Upper lobe of left lung (tissue), 6 donors: ENCODE results near the gene CCDC171. TPM values are rescaled to one million over a fixed set of nuclear protein-coding genes. Genes with fewer than 3 reads are reported as not detected.
"Not testable (repeated sequence)": the region's sequence is repeated elsewhere in the genome, so short reads cannot be mapped to it uniquely, and the experiment has no call there.

Experiments used
- ATAC-seq, 2 donors: fragments of 200-7000 bp; cut with Tn5 transposase; one replicate each; pipeline ENCODE4 v1.9.1; 2022; ENCODE audit warnings: mild to moderate bottlenecking in 2 of 2, moderate library complexity in 2 of 2; ENCODE audit not compliant: low FRiP score in 2 of 2
- DNase-seq, 2 donors: peaks; one replicate each; pipeline ENCODE4 v3.0.0-alpha.2; 2019 to 2020
- H3K27ac ChIP-seq, 4 donors: fragments of 200-600 bp; sonication (generic); one replicate each; pipeline ENCODE4 v1.5.1; 2016 to 2019
- H3K27me3 ChIP-seq, 4 donors: fragments of 200-600 bp; sonication (generic); one replicate each; pipeline ENCODE4 v1.5.1; 2017 to 2019
- H3K36me3 ChIP-seq, 4 donors: fragments of 200-600 bp; sonication (generic); one replicate each; pipeline ENCODE4 v1.5.1; 2016 to 2019
- H3K4me1 ChIP-seq, 4 donors: fragments of 200-600 bp; sonication (generic); one replicate each; pipeline ENCODE4 v1.5.1; 2018 to 2019
- H3K4me3 ChIP-seq, 4 donors: fragments of 200-600 bp; sonication (generic); one replicate each; pipeline ENCODE4 v1.5.1; 2017 to 2019; ENCODE audit warnings: mild to moderate bottlenecking in 2 of 4, moderate library complexity in 1 of 4
- H3K9me3 ChIP-seq, 4 donors: fragments of 200-600 bp; sonication (generic); one replicate each; pipeline ENCODE4 v1.5.1; 2018 to 2019
- EP300 ChIP-seq, 4 donors: sonication (generic); formaldehyde crosslinking; IDR thresholded peaks; one replicate each; pipeline ENCODE4 v1.5.1; 2017; ENCODE audit warnings: antibody characterized with exemption in 4 of 4, control low read depth in 2 of 4
- POLR2A ChIP-seq, 4 donors: fragments of 450-650 bp; IDR thresholded peaks; one replicate each; pipeline ENCODE4 v1.5.1; 2016 to 2017; ENCODE audit warnings: antibody characterized with exemption in 4 of 4, mild to moderate bottlenecking in 2 of 4
- POLR2AphosphoS5 ChIP-seq, 2 donors: sonication (generic); formaldehyde crosslinking; IDR thresholded peaks; one replicate each; pipeline ENCODE4 v1.5.1; 2017; ENCODE audit warnings: antibody characterized with exemption in 2 of 2
- WGBS, 2 donors: methylation state at CpG; one replicate each; pipeline ENCODE4 v1.1.5; 2017 to 2018; 5-methylcytosine and 5-hydroxymethylcytosine counted together
- total RNA-seq, 6 donors: library from RNA; depleted of rRNA in 4 of 6; stranded (reverse); fragments of >200 nt in 4 of 6; gene quantifications; one replicate each; pipeline versions ENCODE4 v1.1.0 to v1.2.1, GENCODE V29; 2016 to 2021
- TF ChIP-seq, protein P1 (sequence below), 6 experiments: fragments of 450-650 bp in 4 of 6; fragments of 200-600 bp in 2 of 6; sonication (generic) in 2 of 6; IDR thresholded peaks; one replicate each; pipeline ENCODE4 v1.5.1; 2016 to 2019; ENCODE audit warnings: antibody characterized with exemption in 6 of 6
- donor health status: DM: no; HTN: no; CAD: no; lungs with moderate emphysema.
- donor health status: DM: no; HTN: yes; CAD: no; lungs with severe emphysema.

The CCDC171 gene
- total RNA-seq, 6 donors from 2014 or later, result 2.4 to 16.8 (median 6.6) TPM

DNA sequence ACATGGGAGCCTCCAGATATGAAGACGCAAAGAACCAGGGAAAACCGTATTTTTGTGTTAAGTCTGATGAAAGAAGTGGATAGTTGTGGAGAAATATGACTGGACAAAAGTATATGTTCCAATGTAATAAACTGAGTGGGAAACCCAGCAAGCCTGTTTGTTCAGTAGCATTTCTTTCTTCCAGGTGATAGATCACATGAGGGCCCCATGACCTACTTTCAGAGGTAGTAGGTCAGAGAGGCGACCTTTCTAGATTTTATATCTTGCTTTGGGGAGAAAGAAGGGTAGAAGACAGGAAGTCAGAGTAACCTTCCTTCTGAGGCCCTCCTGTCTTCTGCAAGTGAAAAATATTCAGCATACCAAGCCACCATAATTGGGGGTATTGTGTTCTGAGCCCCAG lies 31.5 kb downstream of the CCDC171 start:
- Histone ChIP-seq H3K4me3 (no peak overlapping the region), H3K4me1 (no peaks in the 10 kb centered on the region), H3K9me3 (no peaks in the 10 kb centered on the region), H3K27ac (no peak overlapping the region), H3K36me3 (no peaks in the 10 kb centered on the region), H3K27me3 (no peaks in the 10 kb centered on the region)
- no peak for TF ChIP-seq POLR2AphosphoS5 (IDR thresholded peaks at IDR 0.05)
- TF ChIP-seq, protein P1, sequence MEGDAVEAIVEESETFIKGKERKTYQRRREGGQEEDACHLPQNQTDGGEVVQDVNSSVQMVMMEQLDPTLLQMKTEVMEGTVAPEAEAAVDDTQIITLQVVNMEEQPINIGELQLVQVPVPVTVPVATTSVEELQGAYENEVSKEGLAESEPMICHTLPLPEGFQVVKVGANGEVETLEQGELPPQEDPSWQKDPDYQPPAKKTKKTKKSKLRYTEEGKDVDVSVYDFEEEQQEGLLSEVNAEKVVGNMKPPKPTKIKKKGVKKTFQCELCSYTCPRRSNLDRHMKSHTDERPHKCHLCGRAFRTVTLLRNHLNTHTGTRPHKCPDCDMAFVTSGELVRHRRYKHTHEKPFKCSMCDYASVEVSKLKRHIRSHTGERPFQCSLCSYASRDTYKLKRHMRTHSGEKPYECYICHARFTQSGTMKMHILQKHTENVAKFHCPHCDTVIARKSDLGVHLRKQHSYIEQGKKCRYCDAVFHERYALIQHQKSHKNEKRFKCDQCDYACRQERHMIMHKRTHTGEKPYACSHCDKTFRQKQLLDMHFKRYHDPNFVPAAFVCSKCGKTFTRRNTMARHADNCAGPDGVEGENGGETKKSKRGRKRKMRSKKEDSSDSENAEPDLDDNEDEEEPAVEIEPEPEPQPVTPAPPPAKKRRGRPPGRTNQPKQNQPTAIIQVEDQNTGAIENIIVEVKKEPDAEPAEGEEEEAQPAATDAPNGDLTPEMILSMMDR (IDR thresholded peaks at IDR 0.05), result no peak
- no peak for TF ChIP-seq POLR2A (IDR thresholded peaks at IDR 0.05)
- TF ChIP-seq EP300 (IDR thresholded peaks at IDR 0.05), result no peak
- DNase-seq, result no peak
- WGBS, 2 donors, result 90 to 95% methylated on average over 3 of the region's 3 CpGs
- ATAC-seq, result no peak

DNA sequence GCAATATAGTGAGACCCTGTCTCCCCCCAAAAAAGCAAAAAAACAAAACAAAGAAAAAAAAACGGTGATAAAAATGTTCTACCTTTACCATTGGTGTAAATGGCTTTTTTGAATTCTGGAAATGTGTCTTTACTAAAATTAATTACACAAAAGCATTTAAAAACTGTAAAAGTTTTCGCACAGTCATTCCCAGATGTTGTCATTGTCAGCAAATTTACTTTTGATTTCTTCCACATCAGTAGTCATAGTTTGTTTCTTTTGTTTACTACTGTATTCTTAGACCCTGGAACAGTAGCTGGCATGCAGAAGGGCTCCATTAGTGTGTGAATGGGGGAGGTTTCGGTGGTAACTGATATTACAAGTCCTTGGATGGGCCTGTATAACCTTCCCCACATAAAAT lies 39.5 kb downstream of the CCDC171 start:
- Histone ChIP-seq H3K36me3 (no peaks in the 10 kb centered on the region), H3K4me1 (no peaks in the 10 kb centered on the region), H3K4me3 (no peak overlapping the region), H3K27ac (no peak overlapping the region), H3K27me3 (no peaks in the 10 kb centered on the region), H3K9me3 (peaks cover 0 to 2% (median under 1%) of the 10 kb centered on the region in 4 donors)
- no peak for TF ChIP-seq POLR2AphosphoS5 (IDR thresholded peaks at IDR 0.05)
- TF ChIP-seq EP300 (IDR thresholded peaks at IDR 0.05), result no peak
- TF ChIP-seq, protein P1 (IDR thresholded peaks at IDR 0.05), result no peak
- no peak for TF ChIP-seq POLR2A (IDR thresholded peaks at IDR 0.05)
- no peak for ATAC-seq
- no peak for DNase-seq
- 94 to 95% methylated on average over 3 of the region's 3 CpGs for WGBS, 2 donors

DNA sequence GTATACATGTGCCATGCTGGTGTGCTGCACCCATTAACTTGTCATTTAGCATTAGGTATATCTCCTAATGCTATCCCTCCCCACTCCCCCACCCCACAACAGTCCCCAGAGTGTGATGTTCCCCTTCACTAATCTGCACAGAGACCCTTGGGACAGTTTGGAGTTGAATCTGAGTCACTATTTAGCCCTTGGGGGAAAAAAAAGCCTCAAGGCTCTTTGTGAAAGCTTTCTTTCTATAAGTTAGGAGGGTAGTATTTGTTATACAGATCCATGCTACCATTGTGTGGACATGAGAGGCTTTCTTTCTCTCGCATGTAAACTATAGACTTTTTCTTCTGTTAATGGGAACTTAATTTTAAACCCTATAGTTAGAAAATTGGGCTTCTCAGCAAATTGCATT lies 40.1 kb downstream of the CCDC171 start:
- WGBS, 2 donors, result 96% methylated on average over 1 of the region's 1 CpG
- not testable (repeated sequence) for H3K27ac ChIP-seq, H3K4me1 ChIP-seq, H3K4me3 ChIP-seq, ATAC-seq, DNase-seq, H3K27me3 ChIP-seq, H3K36me3 ChIP-seq, H3K9me3 ChIP-seq

DNA sequence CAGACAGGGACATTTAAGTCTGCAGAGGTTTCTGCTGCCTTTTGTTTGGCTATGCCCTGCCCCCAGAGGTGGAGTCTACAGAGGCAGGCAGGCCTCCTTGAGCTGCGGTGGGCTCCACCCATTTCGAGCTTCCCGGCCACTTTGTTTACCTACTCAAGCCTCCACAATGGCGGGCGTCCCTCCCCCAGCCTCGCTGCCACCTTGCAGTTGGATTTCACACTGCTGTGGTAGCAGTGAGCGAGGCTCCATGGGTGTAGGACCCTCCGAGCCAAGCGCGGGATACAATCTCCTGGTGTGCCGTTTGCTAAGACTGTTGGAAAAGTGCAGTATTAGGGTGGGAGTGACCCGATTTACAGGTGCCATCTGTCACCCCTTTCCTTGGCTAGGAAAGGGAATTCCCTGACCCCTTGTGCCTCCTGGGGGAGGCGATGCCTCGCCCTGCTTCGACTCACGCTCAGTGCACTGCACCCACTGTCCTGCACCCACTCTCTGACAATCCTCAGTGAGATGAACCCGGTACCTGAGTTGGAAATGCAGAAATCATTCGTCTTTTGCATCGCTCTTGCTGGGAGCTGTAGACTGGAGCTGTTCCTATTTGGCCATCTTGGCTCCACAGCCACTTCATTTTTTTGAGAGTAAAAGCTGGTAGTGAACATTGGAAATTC lies 48.0 kb downstream of the CCDC171 start:
- not testable (repeated sequence) for ATAC-seq, H3K4me3 ChIP-seq, H3K27me3 ChIP-seq, H3K9me3 ChIP-seq, H3K4me1 ChIP-seq, H3K27ac ChIP-seq, H3K36me3 ChIP-seq
- WGBS, 2 donors, result 91 to 96% methylated on average over 17 of the region's 19 CpGs
- peak in 1 of 2 donors; percentile 52 for DNase-seq

DNA sequence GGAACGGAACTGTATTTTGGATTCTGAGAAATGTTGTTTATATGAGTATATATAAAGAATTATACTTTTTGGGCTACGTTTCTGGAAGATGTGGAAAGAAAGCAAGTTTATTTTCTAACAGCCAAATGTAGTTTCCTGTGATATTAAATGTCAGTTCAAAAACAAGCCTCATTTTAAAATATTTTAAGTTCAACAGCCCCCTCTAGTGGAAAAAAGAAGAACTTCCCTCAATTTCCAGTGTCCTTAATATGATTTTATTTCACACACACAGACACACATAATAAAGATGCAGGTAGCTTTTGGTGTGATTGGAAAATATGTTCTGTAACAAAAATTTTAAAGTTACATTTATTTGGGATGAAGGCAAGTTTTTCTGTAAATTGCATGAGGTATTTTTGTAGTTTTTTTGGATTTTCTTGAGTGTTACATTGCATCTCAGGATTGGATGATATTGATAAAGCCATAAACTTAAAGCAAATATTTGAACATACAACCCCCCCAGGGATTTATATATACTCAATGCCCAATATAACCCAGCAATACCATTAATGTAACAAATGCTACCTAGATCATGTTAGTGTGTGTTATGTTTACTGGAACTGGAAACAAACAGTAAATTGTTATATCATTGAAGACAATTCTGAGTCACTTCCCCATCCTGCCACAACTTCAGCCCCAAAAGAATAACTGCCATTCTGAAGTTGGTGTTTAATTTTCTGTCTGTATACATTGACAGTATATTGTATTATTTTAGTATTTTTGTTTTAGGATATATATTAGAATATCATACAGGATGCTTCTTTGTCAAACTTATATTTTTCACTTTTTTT lies 54.0 kb downstream of the CCDC171 start:
- Histone ChIP-seq H3K27ac (no peak overlapping the region), H3K4me3 (no peak overlapping the region), H3K9me3 (no peaks in the 10 kb centered on the region), H3K27me3 (no peaks in the 10 kb centered on the region), H3K36me3 (no peaks in the 10 kb centered on the region), H3K4me1 (no peaks in the 10 kb centered on the region)
- no peak for ATAC-seq
- TF ChIP-seq POLR2A (IDR thresholded peaks at IDR 0.05) (no peak), POLR2AphosphoS5 (IDR thresholded peaks at IDR 0.05) (no peak), EP300 (IDR thresholded peaks at IDR 0.05) (no peak)
- TF ChIP-seq, protein P1 (IDR thresholded peaks at IDR 0.05), result peak; percentile 50 to 83 (median 74)
- 26 to 33% methylated on average over 2 of the region's 2 CpGs for WGBS, 2 donors
- DNase-seq, result no peak
